ENCODE data around the gene FABP2. TPM values are rescaled to one million over a fixed set of nuclear protein-coding genes. Genes with fewer than 3 reads are reported as not detected.
A peak's percentile ranks its signal among the peaks of the same experiment; 100 is the strongest.
"Not testable (repeated sequence)": the region's sequence is repeated elsewhere in the genome, so short reads cannot be mapped to it uniquely, and the experiment has no call there.

Gene FABP2
- total and polyA plus RNA-seq, 2 of the 8 experiments (the other 6 are each of a cell fraction or from before 2014, with no cell fraction given): not detected

GRCh38 chr4:119279541-119279940 lies 42.4 kb downstream of the FABP2 start:
- ChIA-PET POLR2A (ENCODE audit: partially characterized antibody) (interaction anchor here (0.7 to 1.5 kb wide), 3 partner anchors 20 to 239 kb away, joined by 3 to 8 read pairs (median 5); partner anchors contain the start of gene USP53), CTCF (ENCODE audit: partially characterized antibody) (interaction anchor here (0.6 to 1.2 kb wide), 4 partner anchors 214 to 1331 kb away, joined by 3 to 4 read pairs (median 3); no protein-coding TSS in a partner anchor)
- H3K23ac ChIP-seq (ENCODE audit: insufficient read length); H3K27me3 ChIP-seq (replicated peaks in 1 of 4; ENCODE audit: control insufficient read depth in 3 of 4, extremely low read depth in 1 of 4, insufficient read depth in 3 of 4, low read length in 3 of 4); H3K36me3 ChIP-seq (ENCODE audit: control insufficient read depth in 2 of 4, insufficient read depth in 4 of 4, low read length in 3 of 4); H3K23me2 ChIP-seq (ENCODE audit: low read depth, low read length); H3K56ac ChIP-seq (replicated peaks; ENCODE audit: insufficient read length, low read depth, low read length); H3K79me2 ChIP-seq (ENCODE audit: control insufficient read depth in 1 of 2, insufficient read depth in 2 of 2, low read length in 2 of 2); H3K14ac ChIP-seq (ENCODE audit: insufficient read length); H2BK120ac ChIP-seq (replicated peaks; ENCODE audit: low read depth, low read length); H3K9me3 ChIP-seq (ENCODE audit: insufficient read depth in 2 of 2, low read depth in 1 of 2, low read length in 1 of 2); H4K91ac ChIP-seq (replicated peaks; ENCODE audit: insufficient read length, low read length); H4K20me1 ChIP-seq (replicated peaks in 1 of 2; ENCODE audit: control insufficient read depth in 1 of 2, insufficient read depth in 2 of 2, low read length in 2 of 2); H2AFZ ChIP-seq (ENCODE audit: low read length); H4K5ac ChIP-seq (ENCODE audit: insufficient read length, low read depth, low read length); H3K4me1 ChIP-seq (replicated peaks in 1 of 4; ENCODE audit: control insufficient read depth in 3 of 4, insufficient read depth in 4 of 4, low read length in 3 of 4); H2AK5ac ChIP-seq (ENCODE audit: low read depth, low read length); H2BK15ac ChIP-seq (ENCODE audit: low read length); H3K4ac ChIP-seq (replicated peaks; ENCODE audit: insufficient read length, low read depth, low read length); H4K8ac ChIP-seq (ENCODE audit: extremely low read depth, insufficient read depth, low read length); H3K79me1 ChIP-seq (ENCODE audit: low read depth, low read length); H2BK12ac ChIP-seq (ENCODE audit: low read depth, low read length); FAIRE-seq; H2BK20ac ChIP-seq (ENCODE audit: low read length): not testable (repeated sequence)
- 41% methylated on average over 9 of the region's 19 CpGs; no CpG with 5 or more reads in 1 of the 2 experiments for WGBS, 2 experiments (ENCODE audit: extremely low coverage in 1 of 2, insufficient coverage in 1 of 2, insufficient read length in 1 of 2, insufficient replicate concordance in 2 of 2, low coverage in 1 of 2, low lambda C conversion rate in 2 of 2, missing lambda C conversion rate in 1 of 2)
- H3K9ac ChIP-seq (replicated peaks in 1 of 4; ENCODE audit: extremely low read depth in 1 of 4, low read depth in 3 of 4, low read length in 3 of 4): peak overlapping the region in 2 of 4 experiments; percentile 30 to 69; a peak in 3 of 7 replicates
- H2BK5ac ChIP-seq (ENCODE audit: low read depth, low read length): peak overlapping the region; percentile 81
- peak overlapping the region; percentile 60 for H3K18ac ChIP-seq (ENCODE audit: extremely low read depth, low read length)
- peak in 1 of 2 experiments; percentile 62 for DNase-seq (ENCODE audit: low read depth in 1 of 2, low spot score in 2 of 2)
- TF ChIP-seq RBBP5 (IDR thresholded peaks at IDR 0.05; ENCODE audit: borderline replicate concordance, low read depth, low read length): 0 out of 2 replicates have a peak, but pooled peaks have one; percentile 29
- H3K4me2 ChIP-seq (ENCODE audit: insufficient read depth in 1 of 2, low read depth in 2 of 2, low read length in 2 of 2): peak overlapping the region; percentile 33 to 38
- peak overlapping the region; percentile 58; the same call in 1 of the 2 replicates for H3K27ac ChIP-seq (ENCODE audit: low read depth, low read length)
- H3K4me3 ChIP-seq (ENCODE audit: extremely low read depth in 1 of 4, insufficient read depth in 2 of 4, low read depth in 3 of 4, low read length in 4 of 4): peak overlapping the region in 2 of 4 experiments; percentile 32 to 39; a peak in 2 of 8 replicates

Data from H1 (cell line).